BLaER1 treated with 17β-estradiol and CSF1 and Interleukin-3, amounts not matched to agents 10 nM and 100 nM (cell line): ENCODE measurements around the gene CCR8.
A peak's percentile ranks its signal among the peaks of the same experiment; 100 is the strongest.
"Not testable (repeated sequence)": the region's sequence is repeated elsewhere in the genome, so short reads cannot be mapped to it uniquely, and the experiment has no call there.

ENCODE experiments used
- H3K27ac ChIP-seq, 11 experiments: shearing (Covaris generic); formaldehyde crosslinking; 2 replicates each; pipeline ENCODE4 v1.8.1; 2022
- H3K27me3 ChIP-seq, 11 experiments: shearing (Covaris generic); formaldehyde crosslinking; 2 replicates each; pipeline ENCODE4 v1.8.1; 2022
- H3K36me3 ChIP-seq, 11 experiments: shearing (Covaris generic); formaldehyde crosslinking; 2 replicates each; pipeline ENCODE4 v1.8.1; 2022
- H3K4me1 ChIP-seq, 10 experiments: shearing (Covaris generic); formaldehyde crosslinking; 2 replicates each; pipeline ENCODE4 v1.8.1; 2022
- H3K4me2 ChIP-seq, 11 experiments: shearing (Covaris generic); formaldehyde crosslinking; 2 replicates each; pipeline ENCODE4 v1.8.1; 2022
- H3K4me3 ChIP-seq, 10 experiments: shearing (Covaris generic); formaldehyde crosslinking; 2 replicates each; pipeline ENCODE4 v1.8.1; 2022
- H3K9ac ChIP-seq, 11 experiments: shearing (Covaris generic); formaldehyde crosslinking; 2 replicates each; pipeline ENCODE4 v1.8.1; 2022
- H3K9me3 ChIP-seq, 11 experiments: shearing (Covaris generic); formaldehyde crosslinking; replicated peaks in 1 of 11; 2 replicates each; pipeline ENCODE4 v1.8.1; 2022
- H4K20me1 ChIP-seq, 11 experiments: shearing (Covaris generic); formaldehyde crosslinking; 2 replicates each; pipeline ENCODE4 v1.8.1; 2022
- Cebpa-rat ChIP-seq, 11 experiments: shearing (Covaris generic); IDR thresholded peaks; 2 replicates each; pipeline ENCODE4 v1.8.1; 2022

The CCR8 gene

GRCh38 chr3:39358333-39358732 lies 28.8 kb downstream of the CCR8 start:
- Histone ChIP-seq H3K27ac (no peak overlapping the region), H3K36me3 (no peaks in the 10 kb centered on the region), H3K4me3 (no peak overlapping the region), H3K9me3 (no peaks in the 10 kb centered on the region), H3K4me2 (no peak overlapping the region), H4K20me1 (no peaks in the 10 kb centered on the region), H3K27me3 (no peaks in the 10 kb centered on the region), H3K4me1 (peaks cover 16 to 19% (median 16%) of the 10 kb centered on the region in 10 experiments), H3K9ac (no peak overlapping the region)
- no peak for TF ChIP-seq Cebpa-rat (IDR thresholded peaks at IDR 0.05)

GRCh38 chr3:39361252-39361927 lies 31.9 kb downstream of the CCR8 start:
- H3K36me3 ChIP-seq: no peaks in the 10 kb centered on the region
- H3K9ac ChIP-seq: no peak overlapping the region; a peak in 1 of 22 replicates
- peaks cover 16 to 19% (median 16%) of the 10 kb centered on the region in 10 experiments for H3K4me1 ChIP-seq
- H4K20me1 ChIP-seq: no peaks in the 10 kb centered on the region
- H3K4me3 ChIP-seq: peak overlapping the region in 1 of 10 experiments; percentile 12; a peak in 1 of 20 replicates
- H3K27ac ChIP-seq: peak overlapping the region in 7 of 11 experiments; percentile 4 to 42 (median 18); a peak in 4 of 22 replicates
- H3K27me3 ChIP-seq: no peaks in the 10 kb centered on the region
- TF ChIP-seq Cebpa-rat (IDR thresholded peaks at IDR 0.05): no peak
- no peaks in the 10 kb centered on the region for H3K9me3 ChIP-seq
- H3K4me2 ChIP-seq: peak overlapping the region; percentile 67 to 85 (median 78)

GRCh38 chr3:39362192-39362591 lies 32.7 kb downstream of the CCR8 start:
- no peak overlapping the region for H3K4me3 ChIP-seq
- peak overlapping the region in 6 of 11 experiments; percentile 4 to 24 (median 18); a peak in 2 of 22 replicates for H3K27ac ChIP-seq
- no peaks in the 10 kb centered on the region for H4K20me1 ChIP-seq
- no peaks in the 10 kb centered on the region for H3K27me3 ChIP-seq
- H3K4me2 ChIP-seq: peak overlapping the region; percentile 67 to 85 (median 78)
- peaks cover 16 to 19% (median 16%) of the 10 kb centered on the region in 10 experiments for H3K4me1 ChIP-seq
- H3K9ac ChIP-seq: no peak overlapping the region
- no peaks in the 10 kb centered on the region for H3K9me3 ChIP-seq
- H3K36me3 ChIP-seq: no peaks in the 10 kb centered on the region
- TF ChIP-seq Cebpa-rat (IDR thresholded peaks at IDR 0.05): no peak

GRCh38 chr3:39362812-39363211 lies 33.3 kb downstream of the CCR8 start:
- Histone ChIP-seq H3K27ac (no peak overlapping the region), H3K9me3 (no peaks in the 10 kb centered on the region), H3K4me3 (no peak overlapping the region), H3K4me2 (peak overlapping the region in 6 of 11 experiments; percentile 67 to 85 (median 78); a peak in 4 of 22 replicates), H4K20me1 (no peaks in the 10 kb centered on the region), H3K9ac (no peak overlapping the region), H3K4me1 (peaks cover 16 to 19% (median 16%) of the 10 kb centered on the region in 10 experiments), H3K27me3 (no peaks in the 10 kb centered on the region), H3K36me3 (no peaks in the 10 kb centered on the region)
- no peak for TF ChIP-seq Cebpa-rat (IDR thresholded peaks at IDR 0.05)

- not testable (repeated sequence) for H3K36me3 ChIP-seq, H3K9ac ChIP-seq
These were observed 40.9 kb downstream of the CCR8 start for GRCh38 chr3:39370450-39370849.

GRCh38 chr3:39372833-39373232 lies 43.3 kb downstream of the CCR8 start:
- TF ChIP-seq Cebpa-rat (IDR thresholded peaks at IDR 0.05): no peak
- no peak overlapping the region for H3K4me3 ChIP-seq
- H4K20me1 ChIP-seq: no peaks in the 10 kb centered on the region
- H3K4me2 ChIP-seq: no peak overlapping the region
- H3K36me3 ChIP-seq: no peaks in the 10 kb centered on the region
- H3K4me1 ChIP-seq: no peaks in the 10 kb centered on the region
- no peak overlapping the region for H3K27ac ChIP-seq
- H3K9me3 ChIP-seq: peaks cover 8 to 17% (median 12%) of the 10 kb centered on the region in 11 experiments; a peak in 20 of 22 replicates
- no peaks in the 10 kb centered on the region for H3K27me3 ChIP-seq
- H3K9ac ChIP-seq: no peak overlapping the region

More at GRCh38 chr3:39370450-39370849, 40.9 kb downstream of the CCR8 start:
- H3K9me3 ChIP-seq: peaks cover 8 to 17% (median 12%) of the 10 kb centered on the region in 11 experiments; a peak in 20 of 22 replicates
- not testable (repeated sequence) for H3K4me2 ChIP-seq, H3K27ac ChIP-seq, H4K20me1 ChIP-seq, H3K4me3 ChIP-seq, H3K4me1 ChIP-seq, H3K27me3 ChIP-seq

GRCh38 chr3:39376959-39377634 lies 47.6 kb downstream of the CCR8 start:
- H3K27ac ChIP-seq: no peak overlapping the region
- H3K9ac ChIP-seq: no peak overlapping the region
- peaks cover 3 to 10% (median 6%) of the 10 kb centered on the region in 11 experiments; a peak in 19 of 22 replicates for H3K9me3 ChIP-seq
- TF ChIP-seq Cebpa-rat (IDR thresholded peaks at IDR 0.05): no peak
- H3K27me3 ChIP-seq: peaks cover 0 to 19% (median 0%) of the 10 kb centered on the region in 11 experiments; a peak in 3 of 22 replicates
- H3K4me1 ChIP-seq: peaks cover 3 to 16% (median 12%) of the 10 kb centered on the region in 10 experiments; a peak in 18 of 20 replicates
- no peaks in the 10 kb centered on the region for H3K36me3 ChIP-seq
- H3K4me3 ChIP-seq: no peak overlapping the region
- no peak overlapping the region for H3K4me2 ChIP-seq
- H4K20me1 ChIP-seq: no peaks in the 10 kb centered on the region

- Histone ChIP-seq H3K4me3 (no peak overlapping the region), H3K4me2 (no peak overlapping the region), H4K20me1 (no peaks in the 10 kb centered on the region), H3K36me3 (no peaks in the 10 kb centered on the region), H3K27ac (no peak overlapping the region), H3K9me3 (no peaks in the 10 kb centered on the region), H3K27me3 (peaks cover 0 to 19% (median 0%) of the 10 kb centered on the region in 11 experiments; a peak in 3 of 22 replicates), H3K9ac (no peak overlapping the region), H3K4me1 (peaks cover 8 to 24% (median 20%) of the 10 kb centered on the region in 10 experiments; a peak in 19 of 20 replicates)
- TF ChIP-seq Cebpa-rat (IDR thresholded peaks at IDR 0.05): no peak
These were observed 48.6 kb downstream of the CCR8 start for GRCh38 chr3:39378088-39378487.
